Stomach (tissue), 4 donors: Measurements from ENCODE around the gene TLK2.
"Not testable (repeated sequence)": the region's sequence is repeated elsewhere in the genome, so short reads cannot be mapped to it uniquely, and the experiment has no call there.

Source experiments
- CTCF ChIP-seq, 7 experiments: fragments of 450-650 bp in 4 of 7; fragments of 200-600 bp in 3 of 7; sonication (generic) in 3 of 7; IDR thresholded peaks; one replicate each; pipeline ENCODE4 v1.5.1; 2016 to 2019; ENCODE audit warnings: antibody characterized with exemption in 7 of 7, control low read depth in 2 of 7, mild to moderate bottlenecking in 1 of 7
- POLR2A ChIP-seq, 4 donors: fragments of 450-650 bp; IDR thresholded peaks; one replicate each; pipeline ENCODE4 v1.6.1; 2016; ENCODE audit warnings: antibody characterized with exemption in 4 of 4, control low read depth in 2 of 4, mild to moderate bottlenecking in 1 of 4, moderate library complexity in 1 of 4
- POLR2AphosphoS5 ChIP-seq, 3 donors: sonication (generic); formaldehyde crosslinking; IDR thresholded peaks; one replicate each; pipeline ENCODE4 v1.6.1; 2016; ENCODE audit warnings: antibody characterized with exemption in 3 of 3

- TF ChIP-seq CTCF, POLR2AphosphoS5, POLR2A (IDR thresholded peaks at IDR 0.05): not testable (repeated sequence)
Observed at GRCh38 chr17:62500463-62500862, 21.8 kb downstream of the TLK2 start.
